CD4-positive, alpha-beta T cell treated with Interleukin-17A for 4 hours (primary cell): ENCODE results near the gene ZNF483.
"Not testable (repeated sequence)": the region's sequence is repeated elsewhere in the genome, so short reads cannot be mapped to it uniquely, and the experiment has no call there.

Experiments
- DNase-seq: peaks from one replicate; pipeline ENCODE4 v3.0.0-alpha.2; 2020; ENCODE audit warnings: mixed read lengths

The ZNF483 gene

GRCh38 chr9:111548623-111549022, 23.6 kb downstream of the ZNF483 start:
- no peak for DNase-seq

- not testable (repeated sequence) for DNase-seq
Observed at GRCh38 chr9:111555425-111555824, 30.4 kb downstream of the ZNF483 start.

- no peak for DNase-seq
Observed at GRCh38 chr9:111559000-111559610, 34.1 kb downstream of the ZNF483 start.

- no peak for DNase-seq
Observed at GRCh38 chr9:111561165-111561719, 36.3 kb downstream of the ZNF483 start.

- no peak for DNase-seq
Observed at GRCh38 chr9:111566234-111566633, 41.3 kb downstream of the ZNF483 start.

GRCh38 chr9:111568127-111568526, 43.1 kb downstream of the ZNF483 start:
- not testable (repeated sequence) for DNase-seq

GRCh38 chr9:111572950-111573604, 48.1 kb downstream of the ZNF483 start:
- DNase-seq: no peak

- no peak for DNase-seq
Observed at GRCh38 chr9:111582888-111583287, 57.9 kb downstream of the ZNF483 start.

- DNase-seq: no peak
Observed at GRCh38 chr9:111586378-111586777, 61.4 kb downstream of the ZNF483 start.

- no peak for DNase-seq
Observed at GRCh38 chr9:111588846-111589245, 63.9 kb downstream of the ZNF483 start.

GRCh38 chr9:111597852-111598732, 73.1 kb downstream of the ZNF483 start:
- peak; percentile 80 for DNase-seq

- peak; percentile 12 for DNase-seq
Observed at GRCh38 chr9:111598733-111599091, 73.7 kb downstream of the ZNF483 start.

GRCh38 chr9:111599092-111599954, 74.3 kb downstream of the ZNF483 start, which contains the start of gene PTGR1:
Gene PTGR1 (minus strand): TSS chr9:111599647. CDS start chr9:111597422, 2,225 bp downstream.
- DNase-seq: peak; percentile 22

- DNase-seq: no peak
Observed at GRCh38 chr9:111599955-111600343, 75.0 kb downstream of the ZNF483 start.

GRCh38 chr9:111601237-111602018, 76.4 kb downstream of the ZNF483 start:
- no peak for DNase-seq

GRCh38 chr9:111603041-111603440, 78.1 kb downstream of the ZNF483 start:
- no peak for DNase-seq

- DNase-seq: no peak
Observed at GRCh38 chr9:111604054-111604615, 79.2 kb downstream of the ZNF483 start.

- DNase-seq: no peak
Observed at GRCh38 chr9:111605041-111605559, 80.1 kb downstream of the ZNF483 start.

- no peak for DNase-seq
Observed at GRCh38 chr9:111610149-111610548, 85.2 kb downstream of the ZNF483 start.

- no peak for DNase-seq
Observed at GRCh38 chr9:111610845-111611244, 85.9 kb downstream of the ZNF483 start.
